Stimulated activated CD4-positive, alpha-beta T cell treated with anti-CD3 and anti-CD28 coated beads, TNF-alpha, amount 100 ng/mL, for 48 hours (primary cell): ENCODE data around the gene SEMA3B.
A peak's percentile ranks its signal among the peaks of the same experiment; 100 is the strongest.
"Not testable (repeated sequence)": the region's sequence is repeated elsewhere in the genome, so short reads cannot be mapped to it uniquely, and the experiment has no call there.

ENCODE experiments used
- DNase-seq, 3 donors: peaks; one replicate each; pipeline ENCODE4 v3.0.0-alpha.2; 2020; ENCODE audit warnings: low read depth in 3 of 3

The SEMA3B gene

GRCh38 chr3:50268703-50269451 is at the start of gene SEMA3B:
TSS of gene SEMA3B (plus strand) at chr3:50269147. CDS start at chr3:50269241, 94 bp downstream.
- DNase-seq = no peak

GRCh38 chr3:50219285-50219684 is 49.7 kb upstream of the SEMA3B start:
- no peak for DNase-seq

- no peak for DNase-seq
Measured at GRCh38 chr3:50220109-50220508, 48.8 kb upstream of the SEMA3B start.

GRCh38 chr3:50221051-50221410 is 47.9 kb upstream of the SEMA3B start:
- DNase-seq = no peak

- DNase-seq = no peak
Measured at GRCh38 chr3:50221411-50222168, 47.4 kb upstream of the SEMA3B start.

- no peak for DNase-seq
Measured at GRCh38 chr3:50222169-50222528, 46.8 kb upstream of the SEMA3B start.

GRCh38 chr3:50224639-50225038 is 44.3 kb upstream of the SEMA3B start:
- DNase-seq = no peak

GRCh38 chr3:50226888-50227389 is 42.0 kb upstream of the SEMA3B start:
- no peak for DNase-seq

- DNase-seq = peak; percentile 81 to 87 (median 82)
Measured at GRCh38 chr3:50227390-50228183, 41.4 kb upstream of the SEMA3B start.

- not testable (repeated sequence) for DNase-seq
Measured at GRCh38 chr3:50228184-50228763, 40.7 kb upstream of the SEMA3B start.

GRCh38 chr3:50229490-50229889 is 39.5 kb upstream of the SEMA3B start:
- no peak for DNase-seq

GRCh38 chr3:50230104-50230793 is 38.7 kb upstream of the SEMA3B start:
- DNase-seq = no peak

GRCh38 chr3:50230794-50231125 is 38.2 kb upstream of the SEMA3B start:
- DNase-seq = no peak

GRCh38 chr3:50231581-50231980 is 37.4 kb upstream of the SEMA3B start:
- DNase-seq = no peak

GRCh38 chr3:50232303-50232702 is 36.6 kb upstream of the SEMA3B start:
- no peak for DNase-seq

- DNase-seq = no peak
Measured at GRCh38 chr3:50233176-50233575, 35.8 kb upstream of the SEMA3B start.

- DNase-seq = peak; percentile 95 to 99 (median 98)
Measured at GRCh38 chr3:50235716-50236483, 33.0 kb upstream of the SEMA3B start, which contains the start of gene GNAI2. TSS of gene GNAI2 (plus strand) at chr3:50236204. CDS start at chr3:50236336, 132 bp downstream.

- DNase-seq = no peak
Measured at GRCh38 chr3:50236484-50237132, 32.3 kb upstream of the SEMA3B start.

GRCh38 chr3:50237133-50237651 is 31.8 kb upstream of the SEMA3B start:
- no peak for DNase-seq
